Endodermal cell (in vitro differentiated cells): ENCODE results near the gene ABCA4. TPM values are rescaled to one million over a fixed set of nuclear protein-coding genes. Genes with fewer than 3 reads are reported as not detected.

Experiments
- DNase-seq: peaks from one replicate; pipeline ENCODE4 v3.0.0-alpha.2; 2017
- H3K27ac ChIP-seq: 2 replicates; pipeline ENCODE4 v1.5.1; 2013; ENCODE audit warnings: mild to moderate bottlenecking, low read depth, low read length, moderate library complexity
- H3K27me3 ChIP-seq: 2 replicates; pipeline ENCODE4 v1.6.1; 2013; ENCODE audit warnings: mild to moderate bottlenecking, low read length, moderate library complexity; ENCODE audit not compliant: insufficient read depth, control insufficient read depth, poor library complexity, severe bottlenecking
- H3K36me3 ChIP-seq: 2 replicates; pipeline ENCODE4 v1.7.0; 2013; ENCODE audit warnings: mild to moderate bottlenecking, low read length, moderate library complexity; ENCODE audit not compliant: control insufficient read depth, insufficient read depth
- H3K4me1 ChIP-seq: one replicate; pipeline ENCODE4 v1.7.0; 2013; ENCODE audit warnings: low read length; ENCODE audit not compliant: control insufficient read depth, insufficient read depth
- H3K4me3 ChIP-seq: 2 replicates; pipeline ENCODE4 v1.5.1; 2013; ENCODE audit warnings: mild to moderate bottlenecking, low read length, moderate library complexity
- H3K9ac ChIP-seq: 2 replicates; pipeline ENCODE4 v1.6.1; 2013; ENCODE audit warnings: mild to moderate bottlenecking, low read length, moderate library complexity; ENCODE audit not compliant: poor library complexity, severe bottlenecking; ENCODE audit errors: extremely low read depth
- H3K9me3 ChIP-seq: 2 replicates; pipeline ENCODE4 v1.6.1; 2013; ENCODE audit warnings: mild to moderate bottlenecking, low read length, moderate library complexity; ENCODE audit not compliant: control insufficient read depth
- H3K27ac Mint-ChIP-seq: 2 replicates; pipeline ENCODE4 v1.8.0; 2020; ENCODE audit warnings: mixed read lengths
- H3K27me3 Mint-ChIP-seq: 2 replicates; pipeline ENCODE4 v1.8.0; 2021; ENCODE audit warnings: mild to moderate bottlenecking, mixed read lengths; ENCODE audit not compliant: insufficient read depth
- H3K36me3 Mint-ChIP-seq: 2 replicates; pipeline ENCODE4 v1.8.0; 2020; ENCODE audit warnings: low read depth, mixed read lengths
- H3K4me1 Mint-ChIP-seq: 2 replicates; pipeline ENCODE4 v1.8.0; 2020; ENCODE audit warnings: mixed read lengths
- H3K4me3 Mint-ChIP-seq: 2 replicates; pipeline ENCODE4 v1.8.0; 2020; ENCODE audit warnings: mild to moderate bottlenecking, moderate library complexity, mixed read lengths
- H3K9me3 Mint-ChIP-seq: 2 replicates; pipeline ENCODE4 v1.8.0; 2020; ENCODE audit warnings: mild to moderate bottlenecking, mixed read lengths
- CTCF ChIP-seq: fragments of 200-600 bp; sonication (generic); conservative IDR thresholded peaks from 2 replicates; pipeline ENCODE4 v1.5.0; 2021; ENCODE audit warnings: antibody characterized with exemption, mild to moderate bottlenecking
- WGBS, 2 experiments: methylation state at CpG; one replicate each; pipeline versions ENCODE4 v1.1.5 to v1.1.7; 2013; ENCODE audit warnings: missing lambda C conversion rate in 2 of 2, mixed read lengths in 1 of 2; ENCODE audit not compliant: insufficient coverage in 1 of 2, insufficient read length in 1 of 2; 5-methylcytosine and 5-hydroxymethylcytosine counted together
- total RNA-seq, 2 donors: library from RNA; stranded (reverse); fragmentation: NEBNext Ultra II Directional in 1 of 2; extraction: Animal tissue kit (Norgen Biotek cat#: 25700) in 1 of 2; gene quantifications; 2 replicates in 1 of 2; 3 replicates in 1 of 2; pipeline ENCODE4 v1.2.1, GENCODE V29; 2021

Gene ABCA4
- total RNA-seq, 2 donors from 2014 or later, result 1.6 to 1.7 TPM

GRCh38 chr1:94122201-94122970 lies 1.4 kb upstream of the ABCA4 start:
- H3K27ac ChIP-seq, result no peak overlapping the region

GRCh38 chr1:94121411-94121821 lies 468 bp upstream of the ABCA4 start:
- H3K27ac Mint-ChIP-seq, result no peak overlapping the region
- no peaks in the 10 kb centered on the region for H3K36me3 ChIP-seq
- H3K27ac ChIP-seq, result no peak overlapping the region
- H3K4me3 ChIP-seq, result no peak overlapping the region
- H3K9me3 Mint-ChIP-seq, result no peaks in the 10 kb centered on the region
- no peak overlapping the region for H3K9ac ChIP-seq
- H3K27me3 Mint-ChIP-seq, result no peaks in the 10 kb centered on the region
- no peaks in the 10 kb centered on the region for H3K36me3 Mint-ChIP-seq
- H3K9me3 ChIP-seq, result no peaks in the 10 kb centered on the region
- peaks cover 53% of the 10 kb centered on the region for H3K4me1 ChIP-seq
- DNase-seq, result peak; percentile 55
- no peaks in the 10 kb centered on the region for H3K27me3 ChIP-seq
- H3K4me3 Mint-ChIP-seq, result no peak overlapping the region
- WGBS, 2 experiments, result 82 to 83% methylated on average over 7 to 8 of the region's 8 CpGs
- H3K4me1 Mint-ChIP-seq, result peaks cover 60% of the 10 kb centered on the region
- no peak for TF ChIP-seq CTCF

More at GRCh38 chr1:94122201-94122970, 1.4 kb upstream of the ABCA4 start:
- peaks cover 51% of the 10 kb centered on the region for H3K4me1 Mint-ChIP-seq
- H3K36me3 Mint-ChIP-seq, result no peaks in the 10 kb centered on the region
- TF ChIP-seq CTCF, result no peak
- H3K4me3 ChIP-seq, result no peak overlapping the region
- H3K27me3 Mint-ChIP-seq, result no peaks in the 10 kb centered on the region
- no peaks in the 10 kb centered on the region for H3K9me3 ChIP-seq
- H3K9ac ChIP-seq, result no peak overlapping the region
- DNase-seq, result peak; percentile 19
- no peaks in the 10 kb centered on the region for H3K27me3 ChIP-seq
- no peaks in the 10 kb centered on the region for H3K36me3 ChIP-seq
- WGBS, 2 experiments, result 94 to 96% methylated on average over 5 of the region's 5 CpGs
- H3K9me3 Mint-ChIP-seq, result no peaks in the 10 kb centered on the region
- peaks cover 51% of the 10 kb centered on the region for H3K4me1 ChIP-seq
- no peak overlapping the region for H3K4me3 Mint-ChIP-seq
- no peak overlapping the region for H3K27ac Mint-ChIP-seq

GRCh38 chr1:94120570-94120901 lies 412 bp downstream of the ABCA4 start:
- H3K4me3 Mint-ChIP-seq, result no peak overlapping the region
- no peaks in the 10 kb centered on the region for H3K27me3 Mint-ChIP-seq
- Histone ChIP-seq H3K9me3 (no peaks in the 10 kb centered on the region), H3K36me3 (no peaks in the 10 kb centered on the region), H3K4me3 (peak overlapping the region; percentile 44), H3K9ac (no peak overlapping the region), H3K27ac (no peak overlapping the region), H3K27me3 (no peaks in the 10 kb centered on the region), H3K4me1 (peaks cover 55% of the 10 kb centered on the region)
- H3K9me3 Mint-ChIP-seq, result no peaks in the 10 kb centered on the region
- no peak overlapping the region for H3K27ac Mint-ChIP-seq
- H3K36me3 Mint-ChIP-seq, result no peaks in the 10 kb centered on the region
- 58 to 73% methylated on average over 6 to 9 of the region's 9 CpGs for WGBS, 2 experiments
- TF ChIP-seq CTCF, result no peak
- DNase-seq, result peak; percentile 54
- H3K4me1 Mint-ChIP-seq, result peaks cover 60% of the 10 kb centered on the region
